Measurements from ENCODE around the gene ATP11A. TPM values are rescaled to one million over a fixed set of nuclear protein-coding genes. Genes with fewer than 3 reads are reported as not detected.

Gene ATP11A
- total RNA-seq, result 102 TPM
- long read RNA-seq, transcript ATP11A-217 (1 exons, 3,542 nt), result major isoform, 15 of 59 reads
- long read RNA-seq, partial matches to known transcripts, result 3 of 59 reads
- long read RNA-seq, other reads (novel, unspliced or antisense), result 41 of 59 reads

DNA sequence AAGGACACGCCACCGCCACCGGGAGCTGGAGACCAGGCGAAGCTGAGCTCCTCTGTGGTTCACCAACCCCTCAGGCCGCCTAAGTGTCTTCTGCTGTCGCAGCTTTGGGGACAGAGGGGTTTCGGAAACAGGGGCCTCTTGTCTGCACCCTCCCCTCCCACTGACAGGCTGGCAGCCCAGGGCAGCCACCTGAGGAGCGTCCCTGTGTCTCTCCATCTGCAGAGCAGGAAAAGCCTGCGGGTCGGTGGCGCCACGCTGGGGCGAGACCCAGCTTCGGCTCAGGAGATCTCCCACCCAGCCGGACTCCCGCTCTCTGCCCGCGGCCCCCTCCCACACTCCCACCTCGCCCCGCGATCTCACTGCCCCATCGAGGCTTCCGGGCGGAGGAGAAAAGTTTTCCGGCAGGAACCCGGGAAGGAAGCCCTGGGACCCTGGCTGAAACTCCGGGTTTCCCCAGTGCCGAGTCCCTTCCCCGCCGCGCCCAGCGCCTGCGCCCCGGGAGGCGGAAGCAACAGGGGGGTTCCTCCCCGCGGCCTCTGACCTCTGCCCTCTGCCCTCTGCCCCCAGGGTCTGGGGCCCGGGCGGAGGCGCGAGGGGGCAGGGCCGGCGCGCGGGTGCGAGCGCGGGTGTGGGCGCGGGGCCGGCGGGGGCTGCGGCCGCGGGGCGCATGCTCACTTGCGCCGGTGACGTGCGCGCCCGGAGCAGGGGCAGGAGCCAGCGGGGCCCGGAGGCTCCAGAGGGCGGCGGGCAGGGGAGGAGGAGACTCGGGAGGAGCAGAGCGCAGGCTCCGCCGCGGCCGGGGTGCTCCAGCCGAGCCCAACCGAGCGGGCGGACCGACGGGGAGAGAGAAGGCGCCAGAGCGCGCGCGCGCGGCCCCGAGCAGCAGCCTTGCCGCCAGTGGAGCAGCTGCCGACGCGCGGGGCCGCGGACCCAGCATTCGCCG is at the start of gene ATP11A:
ATP11A (plus strand) TSS at position 736 of the 943 bp plus-strand sequence. CDS start 379 bp downstream, outside the sequence.
- peak; percentile 97 for DNase-seq
- intact Hi-C loops (cut with micrococcal nuclease), result no loop called here
- ATAC-seq, result peak; percentile 88

DNA sequence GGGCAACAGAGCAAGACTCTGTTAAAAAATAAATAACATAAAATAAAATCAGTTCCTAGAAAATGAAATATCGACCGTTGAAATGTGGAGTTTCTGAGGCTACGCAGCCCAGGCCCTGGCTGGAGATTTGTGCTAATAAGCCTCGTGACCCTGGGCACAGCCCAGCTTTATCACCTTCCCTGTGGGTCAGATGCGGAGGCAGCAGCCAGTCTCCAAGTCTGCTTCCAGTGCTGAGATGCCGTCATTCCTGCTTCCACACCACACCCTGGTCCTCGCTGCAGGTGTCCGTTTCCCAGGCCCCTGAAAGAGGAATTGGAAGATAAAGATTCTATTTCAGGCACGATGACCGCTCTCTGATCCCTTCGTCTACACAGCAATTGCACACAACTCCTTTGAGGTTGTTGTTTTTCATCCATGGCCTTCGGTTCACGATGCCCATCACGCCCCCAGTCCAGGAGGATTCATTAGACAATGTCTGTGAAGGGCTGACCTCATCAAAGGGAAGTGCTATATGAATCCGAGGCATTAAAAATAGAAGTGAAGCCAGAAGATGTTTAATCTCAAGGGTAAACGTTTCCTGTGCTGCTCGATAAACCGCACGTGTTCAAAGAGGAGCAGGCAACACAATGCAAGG is 48.3 kb upstream of the ATP11A start:
- no peak for ATAC-seq
- intact Hi-C loops (cut with micrococcal nuclease), result no loop called here

DNA sequence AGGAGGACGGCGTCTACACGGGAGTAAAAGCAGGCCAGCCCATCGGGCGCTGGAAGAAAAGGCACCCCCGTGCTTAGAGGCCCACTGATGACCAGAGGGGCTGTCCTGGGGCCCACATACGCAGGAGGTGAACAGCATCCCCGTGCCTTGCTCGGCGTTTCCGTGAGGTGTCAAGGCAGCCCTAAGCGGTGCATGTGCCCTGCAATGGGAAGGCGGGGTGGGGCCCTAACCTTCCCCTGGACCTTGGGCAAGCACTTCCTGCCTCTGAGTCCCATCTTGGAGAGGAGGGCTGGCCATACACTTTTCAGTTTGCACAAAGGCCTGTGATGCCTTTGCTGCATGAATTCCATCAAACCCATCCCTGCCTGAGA is 47.8 kb upstream of the ATP11A start:
- ATAC-seq (no peak), DNase-seq (no peak)
- intact Hi-C loops (cut with micrococcal nuclease), result no loop called here

More for the DNA sequence above, 48.3 kb upstream of the ATP11A start:
- no peak for DNase-seq

DNA sequence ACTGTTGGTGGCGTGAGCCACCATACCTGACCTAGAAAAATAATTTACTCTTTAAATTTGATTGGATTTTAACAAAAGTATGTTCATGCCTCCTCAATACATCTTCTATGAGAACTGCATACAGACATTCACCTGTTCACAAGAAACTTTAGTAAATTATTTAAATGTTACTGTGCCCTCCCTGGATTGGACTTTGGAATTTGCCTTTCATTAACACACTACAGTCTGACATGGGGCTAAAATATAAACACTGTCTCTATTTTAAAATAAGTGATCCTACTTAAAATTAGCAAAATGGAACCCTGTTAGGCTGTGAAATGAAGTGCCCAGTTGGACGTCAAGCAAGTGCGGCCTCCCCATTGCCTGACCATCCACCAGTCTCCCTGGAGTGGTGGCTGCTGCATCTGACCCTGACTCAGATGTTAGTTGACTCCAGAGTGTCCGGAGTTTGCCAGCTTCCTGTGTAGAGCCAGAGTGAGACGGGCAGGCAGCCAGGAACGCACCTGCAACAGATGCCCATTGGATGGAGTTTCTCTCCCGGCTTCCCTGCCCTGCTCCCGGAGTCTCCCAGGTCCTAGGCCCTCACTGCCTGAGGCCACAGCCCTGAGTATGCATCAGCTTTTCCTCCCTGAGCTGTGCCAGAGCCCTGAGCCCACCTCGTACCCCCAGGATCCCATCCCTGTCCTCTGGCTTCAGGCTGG is 45.9 kb upstream of the ATP11A start:
- intact Hi-C loops (cut with micrococcal nuclease), result no loop called here
- ATAC-seq (no peak), DNase-seq (no peak)

DNA sequence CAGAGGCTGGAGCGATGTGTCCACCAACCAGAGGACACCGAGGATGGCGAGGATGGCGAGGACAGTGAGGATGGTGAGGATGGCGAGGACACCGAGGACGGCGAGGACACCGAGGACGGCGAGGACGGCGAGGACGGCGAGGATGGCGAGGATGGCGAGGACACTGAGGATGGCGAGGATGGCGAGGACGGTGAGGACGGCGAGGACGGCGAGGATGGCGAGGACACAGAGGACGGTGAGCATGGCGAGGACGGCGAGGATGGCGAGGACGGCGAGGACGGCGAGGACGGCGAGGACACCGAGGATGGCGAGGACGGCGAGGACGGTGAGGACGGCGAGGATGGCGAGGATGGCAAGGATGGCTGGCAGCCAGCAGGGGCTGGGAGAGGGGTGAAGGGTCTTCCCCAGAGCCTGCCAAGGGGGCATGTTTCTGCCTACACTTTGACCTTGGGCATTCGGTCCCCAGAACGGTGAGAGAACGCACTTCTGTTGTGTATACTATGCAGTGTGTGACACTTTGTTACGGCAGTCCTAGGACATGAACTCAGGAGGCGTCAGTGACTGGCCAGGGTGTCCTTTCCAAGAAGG is 44.4 kb upstream of the ATP11A start:
- intact Hi-C loops (cut with micrococcal nuclease), result no loop called here
- no peak for DNase-seq
- ATAC-seq, result no peak

DNA sequence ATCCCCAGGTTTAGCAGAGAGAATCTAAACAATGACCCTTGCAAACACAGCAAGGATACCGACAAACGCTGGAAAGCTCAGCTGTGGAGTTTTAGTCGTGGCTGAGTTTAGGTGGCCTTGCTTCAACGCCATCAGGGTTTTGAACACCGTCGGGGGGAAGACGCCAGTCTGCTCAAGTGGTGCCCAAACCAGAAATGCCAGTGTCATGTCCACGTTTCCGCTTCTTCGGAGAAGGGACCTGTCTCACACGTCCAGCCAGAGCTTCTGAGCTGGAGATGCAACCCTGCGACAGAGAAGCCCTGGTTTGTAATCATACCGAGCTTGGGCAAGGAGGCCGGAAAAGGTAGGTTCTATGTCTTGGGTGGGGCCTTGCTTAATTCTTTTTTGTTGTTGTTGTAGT is 42.6 kb upstream of the ATP11A start:
- DNase-seq, result no peak
- no peak for ATAC-seq
- intact Hi-C loops (cut with micrococcal nuclease), result no loop called here

DNA sequence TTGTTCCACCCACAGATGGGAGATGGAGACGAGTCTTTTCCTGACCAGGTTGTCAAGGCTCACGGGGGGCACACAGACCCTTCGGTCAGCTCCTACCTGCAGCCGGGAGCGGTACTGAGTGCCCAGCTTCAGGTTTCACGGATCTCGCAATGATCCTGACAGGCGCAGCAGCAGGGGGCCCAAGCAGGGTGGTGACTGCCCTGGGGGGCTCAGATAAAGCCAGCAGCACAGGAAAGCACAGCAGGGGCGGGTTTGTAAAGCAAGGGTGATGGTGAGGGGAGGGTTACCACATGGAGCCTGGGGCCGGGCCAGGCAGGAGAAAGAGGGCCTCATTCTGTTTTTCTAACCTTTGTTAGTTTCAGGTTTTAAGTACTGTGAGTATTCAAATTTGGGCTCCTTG is 41.7 kb upstream of the ATP11A start:
- ATAC-seq, result no peak
- DNase-seq, result no peak
- intact Hi-C loops (cut with micrococcal nuclease), result no loop called here

DNA sequence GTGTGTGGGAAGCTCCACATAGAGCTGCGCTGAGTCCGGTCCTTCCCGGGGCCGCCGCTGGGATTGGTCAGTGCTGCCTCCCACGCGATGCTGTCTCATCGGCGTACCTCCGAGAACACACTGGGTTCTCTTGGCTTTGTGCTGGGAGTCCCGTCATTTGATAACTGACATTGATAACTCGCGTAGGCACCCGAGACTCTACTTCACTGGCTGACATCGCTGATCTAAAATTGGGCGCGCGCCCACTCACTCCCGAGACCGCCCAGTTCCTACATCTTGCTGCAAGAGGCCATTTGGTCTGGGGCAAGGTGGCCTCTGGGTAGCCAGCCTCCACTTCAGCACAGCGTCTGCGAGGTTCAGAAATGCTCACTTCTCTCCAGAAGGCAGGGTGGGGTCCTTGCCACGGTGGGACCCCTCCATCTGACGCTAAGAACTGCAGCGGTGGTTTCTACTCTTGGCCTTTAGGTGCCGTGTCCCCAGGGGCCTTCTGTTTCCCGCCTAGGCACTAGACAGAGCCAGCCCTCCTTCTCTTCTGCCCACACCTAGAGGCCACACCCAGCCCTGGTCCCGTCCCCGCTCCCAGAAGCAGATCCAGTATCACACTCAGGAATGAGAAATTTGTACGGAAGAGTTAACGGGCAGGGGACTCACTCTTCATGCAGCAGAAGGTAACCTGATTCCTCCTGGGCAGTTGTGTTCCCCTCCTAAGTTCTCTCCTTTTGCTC is 40.7 kb upstream of the ATP11A start:
- DNase-seq (no peak), ATAC-seq (no peak)
- intact Hi-C loops (cut with micrococcal nuclease), result no loop called here

DNA sequence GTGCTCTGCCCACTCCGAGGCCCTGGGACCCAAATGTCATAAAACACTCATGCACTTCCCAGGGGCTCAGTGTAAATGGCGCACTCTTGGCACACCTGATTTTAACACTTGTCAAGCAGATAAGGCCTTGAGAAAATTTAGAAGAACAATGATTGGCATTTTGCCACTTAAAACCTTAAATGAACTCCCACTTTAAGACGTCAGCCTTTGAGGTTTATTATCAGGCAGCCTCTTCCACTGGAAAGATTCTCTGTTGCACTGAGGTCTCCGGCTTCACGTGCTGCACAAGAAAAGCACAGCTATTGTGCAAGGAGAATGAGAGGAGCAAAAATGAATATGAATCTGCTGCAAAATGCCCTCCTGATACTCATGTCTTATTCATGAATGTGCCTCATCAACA is 38.5 kb upstream of the ATP11A start:
- no peak for ATAC-seq
- intact Hi-C loops (cut with micrococcal nuclease), result no loop called here
- DNase-seq, result no peak

DNA sequence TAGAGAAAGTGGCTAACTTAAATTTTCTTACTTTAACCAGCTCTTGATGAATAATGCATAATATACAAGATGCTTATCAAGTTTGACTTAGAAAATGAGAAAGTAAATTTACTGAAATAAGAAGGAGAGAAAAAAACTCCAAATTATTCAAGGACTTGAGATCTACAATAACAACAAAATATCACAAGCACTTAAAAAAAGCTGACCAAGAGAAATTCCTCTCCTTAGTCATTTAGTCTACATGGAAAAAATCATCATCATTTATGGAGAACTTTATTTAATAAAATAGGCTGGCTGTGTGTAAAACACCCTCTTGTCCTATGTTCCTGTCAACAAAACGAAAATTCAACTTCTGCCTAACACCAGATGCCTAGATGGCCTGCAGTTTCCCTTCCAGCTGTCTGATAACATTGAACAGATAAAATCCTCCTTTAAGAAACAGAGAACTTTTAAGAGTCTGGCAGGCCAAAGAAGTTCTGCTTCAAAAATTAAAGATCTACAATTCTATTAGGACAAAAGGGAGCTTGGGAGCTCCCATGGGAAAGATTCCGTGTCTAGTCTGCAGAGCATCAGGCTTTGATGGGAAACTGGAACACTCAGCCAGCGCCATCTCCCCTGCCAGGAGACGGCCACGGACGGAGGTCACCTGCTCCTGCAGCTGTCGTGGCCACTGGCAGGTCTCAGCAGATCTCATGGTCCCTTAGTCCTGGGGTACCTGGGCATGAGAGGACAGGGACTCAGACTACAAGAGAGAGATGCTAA is 37.9 kb upstream of the ATP11A start:
- intact Hi-C loops (cut with micrococcal nuclease), result no loop called here

DNA sequence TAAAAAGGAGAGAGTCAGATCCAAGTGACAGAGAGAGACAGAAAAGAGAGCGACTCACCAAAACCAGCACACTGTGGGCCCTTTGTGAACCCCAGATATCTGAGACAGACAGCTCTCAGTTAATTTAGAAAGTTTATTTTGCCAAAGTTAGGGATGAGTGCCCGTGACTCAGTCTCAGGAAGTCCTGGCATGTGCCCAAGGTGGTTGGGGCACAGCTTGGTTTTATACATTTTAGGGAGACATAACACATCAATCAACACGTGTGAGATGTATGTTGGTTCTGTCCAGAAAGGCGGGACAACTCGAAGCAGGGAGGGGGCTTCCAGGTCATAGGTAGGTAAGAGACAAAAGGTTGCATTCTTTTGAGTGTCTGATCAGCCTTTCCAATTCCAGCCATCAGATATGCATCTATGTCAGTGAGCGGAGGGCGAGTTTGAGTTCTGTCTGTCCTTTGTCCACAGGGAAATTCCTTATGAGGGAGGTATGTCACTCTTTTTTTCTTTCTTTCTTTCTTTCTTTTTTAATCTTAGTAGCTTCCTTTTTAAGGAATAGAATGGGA is 37.2 kb upstream of the ATP11A start:
- intact Hi-C loops (cut with micrococcal nuclease), result no loop called here
- ATAC-seq (no peak), DNase-seq (no peak)

More for the DNA sequence above, 37.9 kb upstream of the ATP11A start:
- no peak for DNase-seq
- ATAC-seq, result peak; percentile 20

DNA sequence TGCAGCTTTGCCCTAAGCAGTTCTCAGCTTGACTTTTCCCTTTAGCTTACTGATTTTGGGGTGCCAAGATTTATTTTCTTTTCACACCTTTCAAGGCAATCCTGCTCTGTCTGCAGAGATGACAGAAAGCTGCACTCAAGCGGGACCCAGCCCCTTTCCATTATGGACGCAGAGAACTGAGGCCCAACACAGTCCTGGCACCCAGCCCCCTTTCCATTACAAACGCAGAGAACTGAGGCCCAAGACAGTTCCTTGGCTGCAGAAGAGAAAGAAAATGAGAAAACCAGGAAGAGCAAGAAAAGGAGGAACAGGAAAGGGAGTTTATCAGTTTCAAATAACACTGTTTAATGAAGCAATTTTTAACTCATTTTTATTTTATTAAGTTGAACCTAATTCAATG is 36.8 kb upstream of the ATP11A start:
- intact Hi-C loops (cut with micrococcal nuclease), result no loop called here
- no peak for DNase-seq
- ATAC-seq, result no peak

DNA sequence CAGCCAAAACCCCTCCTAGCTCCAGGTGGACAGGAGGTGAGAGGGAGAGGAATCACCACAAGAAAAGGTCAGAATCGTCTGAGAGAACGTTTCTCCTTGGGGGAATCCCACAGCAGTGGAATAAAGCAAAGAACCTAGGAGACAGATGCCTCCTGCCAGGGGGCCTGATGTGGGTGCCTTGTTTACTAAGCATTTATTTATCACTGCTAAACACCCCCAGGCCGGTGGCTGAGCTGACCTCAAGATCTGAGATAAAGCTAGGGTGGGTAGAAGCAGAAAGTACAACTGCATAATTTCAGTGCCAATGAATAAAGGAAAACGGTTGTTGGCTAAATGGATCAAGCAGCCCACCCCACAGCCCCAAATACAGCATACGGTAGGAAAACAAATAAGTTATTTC is 33.9 kb upstream of the ATP11A start:
- DNase-seq, result no peak
- intact Hi-C loops (cut with micrococcal nuclease), result no loop called here
- ATAC-seq, result no peak

DNA sequence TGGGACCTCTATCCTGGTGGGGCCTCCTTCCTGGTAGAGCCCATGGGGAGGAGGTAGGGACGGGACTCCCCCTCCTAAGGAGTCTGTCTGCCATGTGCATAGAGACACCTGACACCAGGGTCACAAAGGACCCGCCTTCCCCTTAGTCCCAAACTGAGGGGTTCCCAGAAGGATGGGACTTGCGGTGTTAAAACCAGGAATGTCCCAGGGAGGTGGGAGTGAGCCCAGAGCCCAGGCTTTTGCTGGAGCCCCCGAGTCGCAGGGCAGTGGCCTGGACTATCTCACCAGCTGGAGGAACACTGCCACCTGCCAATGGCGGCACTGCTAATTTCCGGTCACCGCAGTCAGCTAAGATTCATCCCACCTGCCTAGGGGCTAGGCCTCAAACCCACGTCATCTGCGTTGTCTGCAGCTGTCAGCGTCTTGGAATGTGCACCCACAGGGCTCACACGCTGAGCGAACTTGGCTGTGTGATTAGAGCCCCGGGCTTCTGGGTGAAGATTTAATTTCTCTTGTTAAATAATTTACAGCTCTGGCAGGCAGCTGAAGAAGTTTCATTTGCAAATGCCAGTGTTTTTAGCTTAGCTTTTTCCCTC is 31.9 kb upstream of the ATP11A start:
- ATAC-seq, result peak; percentile 22
- DNase-seq, result no peak
- intact Hi-C loops (cut with micrococcal nuclease), result no loop called here

DNA sequence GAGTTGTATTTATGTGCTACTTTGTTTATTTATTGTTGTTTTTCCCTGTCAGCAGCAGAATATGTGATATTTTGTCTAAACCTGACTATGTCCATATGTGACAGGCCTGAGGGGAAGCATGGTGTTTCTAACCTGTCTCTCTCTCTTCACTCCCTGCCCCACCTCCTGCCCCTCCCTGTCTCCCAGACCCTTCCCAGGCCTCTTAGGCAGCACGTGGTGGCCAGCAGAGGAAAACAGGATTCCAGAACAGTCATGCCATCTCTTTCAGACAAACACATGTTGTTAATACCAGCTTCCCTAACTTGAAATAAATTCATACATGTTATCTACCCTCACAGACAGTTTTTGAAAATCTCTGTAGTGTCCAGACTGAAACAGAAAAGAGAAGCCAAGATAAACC is 31.0 kb upstream of the ATP11A start:
- DNase-seq (no peak), ATAC-seq (no peak)
- intact Hi-C loops (cut with micrococcal nuclease), result no loop called here

DNA sequence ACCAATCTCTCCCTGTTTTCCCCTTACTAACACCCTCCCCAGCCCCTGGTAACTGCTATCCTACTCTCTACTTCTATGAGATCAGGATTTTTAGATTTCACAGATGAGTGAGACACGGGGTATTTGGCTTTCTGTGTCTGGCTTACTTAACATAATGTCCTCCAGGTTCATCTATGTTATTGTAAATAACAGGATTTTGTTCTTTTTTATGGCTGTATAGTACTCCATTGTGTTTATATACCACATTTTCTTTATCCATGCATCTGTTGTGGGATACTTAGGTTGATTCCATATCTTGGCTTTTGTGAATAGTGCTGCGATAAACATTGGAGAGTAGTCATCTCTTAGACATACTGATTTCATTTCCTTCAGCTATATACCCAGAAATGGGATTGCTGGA is 28.5 kb upstream of the ATP11A start:
- intact Hi-C loops (cut with micrococcal nuclease), result no loop called here
- ATAC-seq (no peak), DNase-seq (no peak)

DNA sequence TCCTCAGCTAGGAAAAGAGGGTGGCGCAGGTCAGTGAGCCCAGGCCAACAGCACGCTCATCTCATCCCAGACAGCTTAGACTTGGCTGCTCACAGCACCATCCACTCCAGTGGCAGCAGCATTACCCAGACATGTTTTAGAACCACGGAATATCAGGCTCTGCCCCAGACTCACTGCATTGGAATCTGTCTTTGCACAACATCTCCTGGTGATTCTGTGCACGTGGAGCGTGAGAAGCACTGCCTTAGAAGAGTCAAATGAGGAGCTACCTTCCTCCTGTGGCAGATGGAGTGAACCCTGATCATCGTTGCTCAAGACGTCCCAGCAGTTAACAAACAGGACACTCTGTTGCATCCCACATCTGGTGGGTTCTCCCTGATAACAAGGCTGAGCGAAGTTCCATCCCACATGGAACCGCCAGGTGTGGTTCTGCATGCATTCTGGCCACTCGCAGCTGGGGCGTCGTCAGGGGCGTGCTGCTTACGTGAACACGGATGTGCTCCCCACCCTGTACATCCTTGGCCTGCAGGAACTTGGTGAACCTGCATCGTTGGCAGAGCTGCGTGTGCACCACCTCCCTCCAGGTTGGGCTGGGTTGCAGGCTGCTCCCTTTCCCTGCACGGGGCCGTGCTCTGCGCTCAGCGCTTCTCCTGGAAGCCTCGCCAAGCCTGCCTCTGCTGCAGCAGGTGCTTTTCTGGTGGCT is 25.2 kb upstream of the ATP11A start:
- ATAC-seq, result no peak
- intact Hi-C loops (cut with micrococcal nuclease), result no loop called here
- no peak for DNase-seq

All from left ventricle myocardium superior (tissue), 1 donor.